Left renal cortex interstitium (tissue), 4 donors: ENCODE results near the gene VPS37B. TPM values are rescaled to one million over a fixed set of nuclear protein-coding genes. Genes with fewer than 3 reads are reported as not detected.

Source experiments
- DNase-seq, 4 donors: peaks; one replicate each; pipeline ENCODE4 v3.0.0-alpha.2; 2013; ENCODE audit warnings: low read depth in 4 of 4, low spot score in 2 of 4, missing footprints in 1 of 4
- polyA plus RNA-seq, 4 donors: library from polyadenylated mRNA; unstranded; fragments of 120-200 nt; gene quantifications; one replicate each; pipeline ENCODE4 v1.2.1, GENCODE V29; 2013; ENCODE audit not compliant: insufficient read length in 4 of 4

Gene VPS37B
- polyA plus RNA-seq, 4 donors: 22.4 to 27.7 (median 26.4) TPM

- DNase-seq: no peak
These were observed 69.9 kb downstream of the VPS37B start for GRCh38 chr12:122825773-122826724.

- DNase-seq: no peak
These were observed 72.5 kb downstream of the VPS37B start for GRCh38 chr12:122823429-122823828.

GRCh38 chr12:122820838-122821271 is 75.1 kb downstream of the VPS37B start:
- no peak for DNase-seq

- DNase-seq: no peak
These were observed 75.8 kb downstream of the VPS37B start for GRCh38 chr12:122820138-122820537.

GRCh38 chr12:122819209-122819785 is 76.6 kb downstream of the VPS37B start:
- no peak for DNase-seq

Other genes with a start within 250 kb of the VPS37B start
- under 1 TPM; 0.27 to 0.59 (median 0.49) TPM for gene HCAR2, start 192.8 kb downstream of the VPS37B start, polyA plus RNA-seq
- gene HCAR3, start 179.3 kb downstream of the VPS37B start, polyA plus RNA-seq: under 1 TPM; 0.14 to 0.56 (median 0.34) TPM
- gene HCAR1, start 165.3 kb downstream of the VPS37B start, polyA plus RNA-seq: 1 to 10 TPM; 2.0 to 3.6 (median 2.6) TPM
- 100 to 1,000 TPM in 1 of 4 donors, 10 to 100 TPM in 3; 85.1 to 111 (median 92.8) TPM for gene DENR, start 143.3 kb downstream of the VPS37B start, polyA plus RNA-seq
- under 1 TPM; 0.41 to 0.49 (median 0.46) TPM for gene CCDC62, start 121.6 kb downstream of the VPS37B start, polyA plus RNA-seq
- gene HIP1R, start 60.7 kb downstream of the VPS37B start, polyA plus RNA-seq: 100 to 1,000 TPM in 1 of 4 donors, 10 to 100 TPM in 3; 56.4 to 110 (median 83.4) TPM
- 1 to 10 TPM; 4.8 to 9.4 (median 7.5) TPM for gene ABCB9, start 70.3 kb upstream of the VPS37B start, polyA plus RNA-seq
- gene OGFOD2, start 79.1 kb upstream of the VPS37B start, polyA plus RNA-seq: 10 to 100 TPM; 12.9 to 22.5 (median 18.4) TPM
- 100 to 1,000 TPM; 166 to 237 (median 192) TPM for gene ARL6IP4, start 84.6 kb upstream of the VPS37B start, polyA plus RNA-seq